HepG2 (cell line): ENCODE results near the gene POMGNT2. TPM values are rescaled to one million over a fixed set of nuclear protein-coding genes. Genes with fewer than 3 reads are reported as not detected.

Source experiments
- ATAC-seq: fragments of 200-7000 bp; cut with Tn5 transposase; 3 replicates; pipeline ENCODE4 v1.9.1; 2020; ENCODE audit warnings: mild to moderate bottlenecking, moderate library complexity
- BruUV-seq: library from RNA; stranded (reverse); fragments of 400-500 nt; replicated peaks from 2 replicates; lab custom pipeline; 2021; lab: Mats Ljungman, UMichigan
- CTCF ChIA-PET: fragments of 300-600 bp; formaldehyde crosslinking; extraction: SDS; loops from one replicate; lab custom pipeline; 2021; ENCODE audit warnings: low total read pairs, inconsistent platforms, low intra/inter-chr PET ratio; lab: Yijun Ruan, JAX
- POLR2A ChIA-PET: fragments of 350-600 bp; sonication (Branson Sonifier 250); formaldehyde crosslinking; loops from one replicate; lab custom pipeline; 2020; ENCODE audit warnings: antibody characterized with exemption, inconsistent platforms; lab: Yijun Ruan, JAX
- DNase-seq: peaks from one replicate; pipeline ENCODE4 v3.0.0-alpha.2; 2015; ENCODE audit warnings: low spot score
- FAIRE-seq: peaks from 3 replicates; lab custom pipeline; 2011; peaks lifted over from hg19 to GRCh38; lab: Jason Lieb, UNC
- H2AFZ ChIP-seq: one replicate; pipeline ENCODE4 v1.6.1; 2011; ENCODE audit warnings: low read length, inconsistent platforms
- H3K27ac ChIP-seq: fragments of 300-600 bp; 3 replicates; pipeline ENCODE4 v1.8.0; 2011; ENCODE audit warnings: mixed run types, mild to moderate bottlenecking, mixed read lengths, low read length, inconsistent platforms; ENCODE audit not compliant: insufficient read depth; ENCODE audit errors: extremely low read length
- H3K27me3 ChIP-seq, 2 experiments: fragments of 200-600 bp in 1 of 2; 2 replicates in 1 of 2; 3 replicates in 1 of 2; pipeline versions ENCODE4 v1.6.0 to v1.8.0; 2011; ENCODE audit warnings: low read length in 2 of 2, mild to moderate bottlenecking in 2 of 2, moderate library complexity in 2 of 2, inconsistent platforms in 1 of 2; ENCODE audit not compliant: insufficient read depth in 2 of 2, control insufficient read depth in 1 of 2
- H3K36me3 ChIP-seq, 2 experiments: fragments of 200-600 bp in 1 of 2; replicated peaks in 1 of 2; 2 replicates in 1 of 2; 3 replicates in 1 of 2; pipeline versions ENCODE4 v1.5.1 to v1.8.0; 2011; ENCODE audit warnings: low read length in 2 of 2, inconsistent platforms in 1 of 2; ENCODE audit not compliant: insufficient read depth in 2 of 2, control insufficient read depth in 1 of 2
- H3K4me1 ChIP-seq: 2 replicates; pipeline ENCODE4 v1.5.1; 2012; ENCODE audit warnings: low read length, inconsistent platforms; ENCODE audit not compliant: insufficient read depth
- H3K4me2 ChIP-seq: 2 replicates; pipeline ENCODE4 v1.6.0; 2011; ENCODE audit warnings: low read depth, low read length, inconsistent platforms
- H3K4me3 ChIP-seq, 3 experiments: fragments of 200-600 bp in 1 of 3; sonication (generic), shearing (Covaris generic) in 1 of 3; replicated peaks in 1 of 3; 2 replicates each; pipeline ENCODE4 v1.5.1; 2011 to 2016; ENCODE audit warnings: low read length in 3 of 3, inconsistent platforms in 2 of 3, low read depth in 2 of 3, mild to moderate bottlenecking in 2 of 3, control low read depth in 1 of 3, mixed read lengths in 1 of 3; ENCODE audit not compliant: insufficient read depth in 1 of 3
- H3K79me2 ChIP-seq: one replicate; pipeline ENCODE4 v1.6.1; 2011; ENCODE audit warnings: low read length, inconsistent platforms; ENCODE audit not compliant: insufficient read depth
- H3K9ac ChIP-seq: 2 replicates; pipeline ENCODE4 v1.6.0; 2011; ENCODE audit warnings: mild to moderate bottlenecking, low read depth, low read length, inconsistent platforms; ENCODE audit not compliant: insufficient read depth
- H3K9me3 ChIP-seq: 2 replicates; pipeline ENCODE4 v1.5.1; 2012; ENCODE audit warnings: mild to moderate bottlenecking, low read length
- H4K20me1 ChIP-seq: 2 replicates; pipeline ENCODE4 v1.6.0; 2011; ENCODE audit warnings: inconsistent platforms, mild to moderate bottlenecking, low read length, moderate library complexity; ENCODE audit not compliant: insufficient read depth
- CERS6 ChIP-seq: sonication (generic); formaldehyde crosslinking; IDR thresholded peaks from 2 replicates; pipeline ENCODE4 v1.5.0; 2020; ENCODE audit warnings: missing genetic modification reagents
- ETV6 ChIP-seq: sonication (generic); formaldehyde crosslinking; conservative IDR thresholded peaks from 2 replicates; pipeline ENCODE4 v1.4.0; 2020; ENCODE audit warnings: missing genetic modification reagents
- HOXD1 ChIP-seq: sonication (generic); formaldehyde crosslinking; IDR thresholded peaks from 2 replicates; pipeline ENCODE4 v1.5.0; 2020; ENCODE audit warnings: missing genetic modification reagents
- MYNN ChIP-seq: sonication (generic); formaldehyde crosslinking; IDR thresholded peaks from 2 replicates; pipeline ENCODE4 v1.4.0; 2020; ENCODE audit warnings: mild to moderate bottlenecking, low read depth, missing genetic modification reagents
- NFYB ChIP-seq: sonication (generic); formaldehyde crosslinking; IDR thresholded peaks from 2 replicates; pipeline ENCODE4 v1.4.0; 2020; ENCODE audit warnings: missing genetic modification reagents
- RBM22 ChIP-seq: fragments of 200-400 bp; formaldehyde crosslinking; optimal IDR thresholded peaks from 2 replicates; pipeline ENCODE3; 2017; ENCODE audit warnings: mild to moderate bottlenecking, low read length, moderate library complexity
- RXRA ChIP-seq: sonication (generic); formaldehyde crosslinking; IDR thresholded peaks from 2 replicates; pipeline ENCODE4 v1.5.1; 2020; ENCODE audit warnings: missing genetic modification reagents
- TRAFD1 ChIP-seq: sonication (generic); formaldehyde crosslinking; IDR thresholded peaks from 2 replicates; pipeline ENCODE4 v1.5.1; 2020; ENCODE audit warnings: missing genetic modification reagents, mild to moderate bottlenecking, borderline replicate concordance
- ZBTB8A ChIP-seq: sonication (generic); formaldehyde crosslinking; IDR thresholded peaks from 2 replicates; pipeline ENCODE4 v1.4.0; 2020; ENCODE audit warnings: mild to moderate bottlenecking, low read depth, missing genetic modification reagents, borderline replicate concordance
- ZNF225 ChIP-seq: sonication (generic); formaldehyde crosslinking; IDR thresholded peaks from 2 replicates; pipeline ENCODE4 v1.4.0; 2020; ENCODE audit warnings: mild to moderate bottlenecking, missing genetic modification reagents
- ZNF280B ChIP-seq: sonication (generic); formaldehyde crosslinking; IDR thresholded peaks from 2 replicates; pipeline ENCODE4 v1.5.0; 2020; ENCODE audit warnings: missing genetic modification reagents, mild to moderate bottlenecking, borderline replicate concordance
- ZNF33A ChIP-seq: sonication (generic); formaldehyde crosslinking; IDR thresholded peaks from 2 replicates; pipeline ENCODE4 v1.5.1; 2020; ENCODE audit warnings: missing genetic modification reagents, mild to moderate bottlenecking, moderate library complexity, borderline replicate concordance
- ZNF570 ChIP-seq: sonication (generic); formaldehyde crosslinking; IDR thresholded peaks from 2 replicates; pipeline ENCODE4 v1.4.0; 2020; ENCODE audit warnings: mild to moderate bottlenecking, missing genetic modification reagents, borderline replicate concordance
- ZNF672 ChIP-seq: sonication (generic); formaldehyde crosslinking; IDR thresholded peaks from 2 replicates; pipeline ENCODE4 v1.8.1; 2022; ENCODE audit warnings: missing genetic modification reagents
- in situ Hi-C: cut with HindIII; loops from 2 replicates; pipeline ENCODE4 v1.10.0; 2017; ENCODE audit warnings: low pct_unique_long_range_greater_than_20kb; ENCODE audit not compliant: extremely low pct_ligation_motif_present
- intact Hi-C: fragments of 100-400 bp; cut with micrococcal nuclease; formaldehyde crosslinking; loops from one replicate; pipeline ENCODE4 v1.10.0; 2022; ENCODE audit not compliant: unreplicated experiment
- polyA plus RNA-seq, 8 experiments: library from polyadenylated mRNA; depleted of rRNA in 3 of 8; stranded (reverse) in 7 of 8; unstranded in 1 of 8; fragments of >200 nt; fragmentation: Illumina TruSeq in 4 of 8; extraction: Trizol in 4 of 8; gene quantifications; 2 replicates each; pipeline versions ENCODE4 v1.2.1 to v1.2.3, GENCODE V29; 2011 to 2016; ENCODE audit warnings: low read depth in 4 of 8, missing spikeins in 1 of 8, mixed read lengths in 1 of 8; ENCODE audit not compliant: insufficient read depth in 1 of 8
- total RNA-seq, 5 experiments: library from RNA; depleted of rRNA; stranded (reverse); fragments of >200 nt; fragmentation: Illumina TruSeq; extraction: Trizol; gene quantifications; 2 replicates each; pipeline ENCODE4 v1.2.3, GENCODE V29; 2016; ENCODE audit warnings: low read depth in 1 of 5
- TF ChIP-seq, protein P1 (sequence below): sonication (generic); formaldehyde crosslinking; IDR thresholded peaks from 2 replicates; pipeline ENCODE4 v1.8.1; 2022; ENCODE audit warnings: mild to moderate bottlenecking, missing genetic modification reagents
- TF ChIP-seq, protein P2 (sequence below): sonication (generic); formaldehyde crosslinking; IDR thresholded peaks from 2 replicates; pipeline ENCODE4 v1.8.0; 2022; ENCODE audit warnings: missing genetic modification reagents, mild to moderate bottlenecking, moderate library complexity, borderline replicate concordance

POMGNT2 gene
- total and polyA plus RNA-seq, 2 of the 13 experiments (the other 11 are each of a cell fraction or from before 2014, with no cell fraction given) = 10.5 to 12.4 TPM

DNA sequence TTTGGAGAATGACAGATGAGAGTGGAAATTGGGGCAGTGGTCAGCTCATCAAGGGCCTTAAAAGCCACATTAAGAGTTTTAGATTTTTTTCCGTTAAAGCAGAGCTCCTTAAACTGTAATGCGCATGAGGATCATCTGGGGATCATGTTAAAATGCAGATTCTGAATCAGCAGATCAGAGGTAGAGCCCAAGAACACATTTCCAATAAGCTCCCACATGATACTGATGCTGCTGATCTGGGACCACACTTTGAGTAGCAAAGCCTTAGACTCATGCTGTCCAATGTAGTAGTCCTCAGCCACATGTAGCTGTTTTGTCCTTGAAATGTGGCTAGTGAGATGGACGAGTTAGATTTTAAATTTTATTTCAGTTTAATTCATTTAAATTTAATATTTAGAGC is 26.3 kb upstream of the POMGNT2 start (continued):
- TF ChIP-seq MYNN (no peak), RXRA (no peak), ZNF33A (no peak)

GRCh38 chr3:43128464-43128863 is 22.6 kb upstream of the POMGNT2 start:
- H3K9me3 ChIP-seq = no peaks in the 10 kb centered on the region
- no peak overlapping the region for H2AFZ ChIP-seq
- POLR2A ChIA-PET = no interaction called here
- CTCF ChIA-PET = no interaction called here
- no peak for FAIRE-seq
- DNase-seq = no peak
- H3K4me1 ChIP-seq = no peaks in the 10 kb centered on the region
- BruUV-seq = no TSS peak
- intact Hi-C loops (no loop called here), in situ Hi-C loops (no loop called here)
- H3K27me3 ChIP-seq = peaks cover 0 to 6% of the 10 kb centered on the region in 2 experiments; a peak in 1 of 5 replicates
- no peaks in the 10 kb centered on the region for H3K36me3 ChIP-seq
- no peak overlapping the region for H3K27ac ChIP-seq
- H3K4me3 ChIP-seq = no peak overlapping the region
- H3K9ac ChIP-seq = no peak overlapping the region
- H4K20me1 ChIP-seq = no peaks in the 10 kb centered on the region
- no peak for ATAC-seq
- no peaks in the 10 kb centered on the region for H3K79me2 ChIP-seq
- no peak overlapping the region for H3K4me2 ChIP-seq
- TF ChIP-seq ZNF672 (no peak), CERS6 (CRISPR knock-in tag) (no peak), NFYB (CRISPR knock-in tag) (no peak), ZNF225 (no peak), ZNF570 (CRISPR knock-in tag) (no peak), ZBTB8A (CRISPR knock-in tag) (no peak), ETV6 (CRISPR knock-in tag) (no peak), TRAFD1 (CRISPR knock-in tag) (no peak), HOXD1 (CRISPR knock-in tag) (no peak), ZNF280B (CRISPR knock-in tag) (no peak), RBM22 (no peak)
- TF ChIP-seq, protein P1, sequence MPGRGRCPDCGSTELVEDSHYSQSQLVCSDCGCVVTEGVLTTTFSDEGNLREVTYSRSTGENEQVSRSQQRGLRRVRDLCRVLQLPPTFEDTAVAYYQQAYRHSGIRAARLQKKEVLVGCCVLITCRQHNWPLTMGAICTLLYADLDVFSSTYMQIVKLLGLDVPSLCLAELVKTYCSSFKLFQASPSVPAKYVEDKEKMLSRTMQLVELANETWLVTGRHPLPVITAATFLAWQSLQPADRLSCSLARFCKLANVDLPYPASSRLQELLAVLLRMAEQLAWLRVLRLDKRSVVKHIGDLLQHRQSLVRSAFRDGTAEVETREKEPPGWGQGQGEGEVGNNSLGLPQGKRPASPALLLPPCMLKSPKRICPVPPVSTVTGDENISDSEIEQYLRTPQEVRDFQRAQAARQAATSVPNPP (CRISPR knock-in tag) = no peak
- TF ChIP-seq, protein P2, sequence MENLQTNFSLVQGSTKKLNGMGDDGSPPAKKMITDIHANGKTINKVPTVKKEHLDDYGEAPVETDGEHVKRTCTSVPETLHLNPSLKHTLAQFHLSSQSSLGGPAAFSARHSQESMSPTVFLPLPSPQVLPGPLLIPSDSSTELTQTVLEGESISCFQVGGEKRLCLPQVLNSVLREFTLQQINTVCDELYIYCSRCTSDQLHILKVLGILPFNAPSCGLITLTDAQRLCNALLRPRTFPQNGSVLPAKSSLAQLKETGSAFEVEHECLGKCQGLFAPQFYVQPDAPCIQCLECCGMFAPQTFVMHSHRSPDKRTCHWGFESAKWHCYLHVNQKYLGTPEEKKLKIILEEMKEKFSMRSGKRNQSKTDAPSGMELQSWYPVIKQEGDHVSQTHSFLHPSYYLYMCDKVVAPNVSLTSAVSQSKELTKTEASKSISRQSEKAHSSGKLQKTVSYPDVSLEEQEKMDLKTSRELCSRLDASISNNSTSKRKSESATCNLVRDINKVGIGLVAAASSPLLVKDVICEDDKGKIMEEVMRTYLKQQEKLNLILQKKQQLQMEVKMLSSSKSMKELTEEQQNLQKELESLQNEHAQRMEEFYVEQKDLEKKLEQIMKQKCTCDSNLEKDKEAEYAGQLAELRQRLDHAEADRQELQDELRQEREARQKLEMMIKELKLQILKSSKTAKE = no peak
